ENCODE results near the gene ADAMTSL1.

The ADAMTSL1 gene

DNA sequence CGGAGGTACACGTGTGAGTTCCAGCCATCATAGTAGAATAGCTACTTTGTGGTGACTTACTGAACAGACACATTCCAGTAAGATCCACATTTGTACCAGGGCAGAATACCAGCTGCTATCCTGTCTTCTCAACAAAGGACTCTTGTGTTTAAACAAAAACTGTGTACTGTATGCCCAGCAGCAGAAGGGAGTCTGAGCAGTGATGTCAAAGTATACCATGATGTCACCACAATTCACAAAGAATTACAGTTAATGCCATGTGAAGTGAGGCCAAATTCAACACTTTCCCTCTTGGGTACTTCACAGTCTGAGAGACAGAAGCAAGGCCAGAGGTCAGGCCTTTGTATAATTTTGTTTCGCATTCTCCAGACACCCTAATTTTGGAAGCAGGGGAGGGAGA is 137.0 kb downstream of the ADAMTSL1 start:
- DNase-seq (ENCODE audit: low read depth), result no peak

DNA sequence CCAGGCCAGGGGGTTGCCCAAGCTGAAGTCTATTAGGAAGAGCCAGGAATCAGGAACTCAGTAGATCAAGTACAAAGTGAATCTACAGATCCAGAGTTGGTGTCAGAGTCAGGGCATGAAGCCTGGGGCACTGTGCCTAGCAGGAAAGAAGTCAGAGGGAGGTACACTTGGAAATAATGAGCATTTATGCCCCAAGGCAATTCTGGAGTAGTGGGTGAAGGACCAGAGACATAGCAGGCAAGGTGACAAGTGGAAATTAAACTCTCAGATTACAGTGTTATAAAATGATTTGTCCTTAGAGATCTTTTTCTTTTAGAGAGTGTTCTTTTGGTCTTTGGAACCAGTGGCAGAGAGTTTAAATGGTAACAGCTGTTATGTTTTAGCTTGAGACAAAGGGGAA is 138.0 kb downstream of the ADAMTSL1 start:
- no peak for DNase-seq (ENCODE audit: low read depth)

DNA sequence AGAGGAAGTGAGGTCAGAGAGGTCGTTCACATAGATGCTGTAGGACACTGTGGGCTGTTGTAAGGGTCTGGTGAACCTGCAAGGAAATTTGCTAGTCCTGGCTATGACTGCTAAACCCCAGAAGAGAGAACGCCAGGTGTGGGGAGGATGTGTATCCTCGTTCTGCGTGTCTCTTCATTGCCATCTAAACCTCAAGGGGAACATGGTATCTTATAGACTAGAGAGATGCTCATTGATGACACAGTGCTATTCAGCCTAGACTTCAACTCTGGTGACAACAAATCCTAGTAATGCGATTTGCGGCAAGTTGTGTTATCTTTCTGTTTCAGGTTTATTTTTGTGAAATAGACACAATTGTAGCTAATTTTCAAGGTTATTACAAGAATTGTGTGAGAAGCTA is 140.2 kb downstream of the ADAMTSL1 start:
- no peak for DNase-seq (ENCODE audit: low read depth)

GRCh38 chr9:18614651-18615050 is 140.7 kb downstream of the ADAMTSL1 start:
- DNase-seq (ENCODE audit: low read depth), result no peak

GRCh38 chr9:18616976-18617375 is 143.0 kb downstream of the ADAMTSL1 start:
- DNase-seq (ENCODE audit: low read depth), result no peak

- no peak for DNase-seq (ENCODE audit: low read depth)
Measured at GRCh38 chr9:18617759-18618158, 143.8 kb downstream of the ADAMTSL1 start.

DNA sequence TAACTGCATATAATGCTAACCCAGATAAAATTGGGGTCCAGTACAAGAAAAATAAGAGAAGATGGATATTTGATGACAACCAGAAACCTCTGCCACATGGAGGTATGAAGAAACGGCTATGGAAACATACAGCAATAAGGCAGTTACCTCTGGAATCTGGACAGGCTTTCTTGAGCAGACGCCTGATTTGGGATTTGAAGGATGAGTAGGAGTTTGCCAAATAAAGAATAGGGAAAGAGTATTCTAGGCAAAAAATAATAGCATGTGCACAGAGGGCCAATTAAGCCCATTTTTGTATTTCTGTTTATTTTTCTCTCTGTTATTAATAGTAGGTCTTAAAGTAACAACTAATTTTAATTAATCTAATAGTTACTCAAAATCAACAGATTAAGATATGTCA is 144.9 kb downstream of the ADAMTSL1 start:
- no peak for DNase-seq (ENCODE audit: low read depth)

DNA sequence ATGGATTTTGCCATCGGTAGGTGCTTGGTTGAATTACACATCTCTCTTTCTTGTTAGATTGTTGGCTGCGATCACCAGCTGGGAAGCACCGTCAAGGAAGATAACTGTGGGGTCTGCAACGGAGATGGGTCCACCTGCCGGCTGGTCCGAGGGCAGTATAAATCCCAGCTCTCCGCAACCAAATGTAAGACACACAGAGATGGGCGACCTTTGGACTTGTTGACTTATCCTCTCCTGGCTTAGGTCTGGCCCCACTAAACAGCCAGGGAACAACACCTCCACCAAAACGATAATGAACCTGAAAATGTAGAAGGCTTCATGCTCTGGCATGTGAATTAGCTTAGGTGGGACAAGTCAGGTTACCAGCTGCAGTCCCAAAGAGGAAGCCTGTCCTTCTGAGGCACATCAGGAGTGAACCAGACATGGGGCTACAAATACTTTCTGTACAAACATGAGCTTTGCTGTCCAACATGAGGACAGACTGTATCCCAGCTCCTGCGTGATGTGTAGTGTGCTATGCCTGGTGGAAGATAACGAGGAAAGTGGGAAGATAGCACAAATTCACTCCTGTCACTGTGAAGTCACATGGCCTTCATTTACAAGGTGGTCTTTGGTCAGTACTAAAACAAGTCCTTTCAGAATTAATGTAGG is 148.4 kb downstream of the ADAMTSL1 start:
- no peak for DNase-seq (ENCODE audit: low read depth)

DNA sequence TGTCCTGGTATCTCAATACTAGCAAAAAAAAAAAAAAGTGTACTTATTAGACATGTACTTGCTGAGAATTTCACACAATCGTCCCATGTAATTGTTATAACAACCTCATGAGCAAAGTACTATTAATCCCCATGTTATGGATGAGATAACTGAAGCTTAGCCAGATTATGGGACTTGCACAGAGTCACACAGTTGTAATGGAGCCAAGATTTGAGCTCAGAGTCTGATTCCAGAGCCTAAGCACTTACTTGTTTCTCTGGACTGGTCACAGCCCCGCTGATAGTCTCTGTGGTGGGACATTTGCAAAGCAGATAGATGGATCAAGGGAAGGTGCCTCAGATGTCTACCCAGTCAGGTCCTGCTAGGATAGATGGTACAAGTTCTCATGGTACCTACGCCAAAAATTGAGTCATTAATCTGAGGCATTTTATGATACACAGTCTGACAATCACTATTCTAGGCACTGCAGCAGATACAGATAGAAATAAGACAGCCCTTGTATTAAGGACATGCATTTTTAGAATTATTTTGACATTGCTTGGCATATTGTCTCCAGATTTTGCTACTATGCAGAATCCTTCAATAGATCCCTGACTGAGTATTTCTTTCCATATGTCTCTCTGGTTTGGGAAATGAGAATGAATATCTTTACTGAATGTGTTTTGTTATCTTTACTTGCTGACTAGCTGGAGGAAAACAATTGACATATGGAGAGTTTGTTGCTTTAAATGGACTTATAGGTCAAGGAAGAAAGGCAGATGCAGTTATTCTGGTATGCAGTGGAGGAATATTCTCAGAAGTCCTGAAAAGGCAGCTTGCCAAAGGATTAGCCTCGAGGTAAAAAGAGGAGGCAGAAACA is 149.5 kb downstream of the ADAMTSL1 start:
- DNase-seq (ENCODE audit: low read depth), result no peak

GRCh38 chr9:18626046-18626698 is 152.2 kb downstream of the ADAMTSL1 start:
- DNase-seq (ENCODE audit: low read depth), result no peak

GRCh38 chr9:18629136-18629535 is 155.2 kb downstream of the ADAMTSL1 start:
- DNase-seq (ENCODE audit: low read depth), result no peak

GRCh38 chr9:18632632-18633403 is 158.9 kb downstream of the ADAMTSL1 start:
- no peak for DNase-seq (ENCODE audit: low read depth)

GRCh38 chr9:18636781-18637180 is 162.8 kb downstream of the ADAMTSL1 start:
- no peak for DNase-seq (ENCODE audit: low read depth)

DNA sequence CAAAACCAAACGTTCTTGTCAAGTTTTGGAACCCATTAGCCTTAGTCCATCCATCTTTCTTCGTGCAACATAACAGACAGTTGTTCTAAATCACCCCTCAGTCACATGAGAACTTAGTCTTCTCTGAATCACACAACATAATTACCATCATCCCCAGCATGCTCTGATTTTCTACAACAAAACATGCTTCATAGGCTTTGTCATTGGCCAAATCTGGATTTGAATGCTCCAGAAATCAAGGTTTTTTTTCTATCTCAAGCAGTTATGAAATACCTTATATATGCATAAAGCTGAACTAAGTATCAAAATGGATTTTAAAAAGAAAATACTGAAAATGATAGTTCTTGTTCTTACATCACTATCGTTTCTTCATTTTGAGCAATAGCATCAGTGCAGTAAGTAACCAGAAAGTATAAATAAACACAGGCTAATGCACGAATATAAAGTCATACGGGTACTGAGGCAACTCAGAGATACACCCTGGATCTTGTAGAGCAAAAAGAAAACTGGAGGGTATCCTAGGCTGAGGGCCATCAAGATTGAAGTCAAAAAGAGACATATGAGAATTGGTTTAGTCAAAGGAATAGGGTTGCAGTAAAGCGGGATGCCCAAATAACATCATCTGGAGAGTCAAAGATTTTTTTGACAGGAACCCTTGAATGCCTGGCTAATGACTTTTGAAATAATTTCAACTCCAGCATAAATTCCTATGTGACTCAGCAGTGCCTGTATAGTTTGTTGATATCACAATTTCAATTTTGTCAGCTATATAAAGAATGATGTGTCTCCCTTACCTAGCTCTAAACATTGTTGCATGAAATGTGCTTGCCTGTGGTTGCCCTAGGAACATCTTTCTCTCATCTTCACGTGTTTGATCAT is 164.7 kb downstream of the ADAMTSL1 start:
- no peak for DNase-seq (ENCODE audit: low read depth)

DNA sequence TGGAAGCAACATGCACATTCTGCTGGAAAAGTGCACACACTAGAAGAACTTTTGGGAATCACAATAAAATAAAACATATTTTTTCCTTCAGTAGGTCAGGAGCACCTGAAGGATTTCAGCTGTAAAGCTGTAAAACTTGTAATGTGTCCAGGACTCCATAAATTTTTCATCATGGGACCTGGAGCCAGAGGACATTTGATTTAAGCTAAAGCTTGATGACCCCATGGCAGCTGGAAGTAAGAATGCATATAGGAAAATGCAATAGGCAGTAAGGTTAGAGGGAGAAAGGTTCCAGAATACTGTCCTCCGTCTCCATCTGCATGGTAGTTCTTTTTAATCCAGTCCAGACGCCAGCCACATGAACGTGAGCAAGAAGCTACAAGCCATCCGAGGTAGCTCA is 166.0 kb downstream of the ADAMTSL1 start:
- DNase-seq (ENCODE audit: low read depth), result no peak

- DNase-seq (ENCODE audit: low read depth), result no peak
Measured at GRCh38 chr9:18658804-18659705, 185.1 kb downstream of the ADAMTSL1 start.

DNA sequence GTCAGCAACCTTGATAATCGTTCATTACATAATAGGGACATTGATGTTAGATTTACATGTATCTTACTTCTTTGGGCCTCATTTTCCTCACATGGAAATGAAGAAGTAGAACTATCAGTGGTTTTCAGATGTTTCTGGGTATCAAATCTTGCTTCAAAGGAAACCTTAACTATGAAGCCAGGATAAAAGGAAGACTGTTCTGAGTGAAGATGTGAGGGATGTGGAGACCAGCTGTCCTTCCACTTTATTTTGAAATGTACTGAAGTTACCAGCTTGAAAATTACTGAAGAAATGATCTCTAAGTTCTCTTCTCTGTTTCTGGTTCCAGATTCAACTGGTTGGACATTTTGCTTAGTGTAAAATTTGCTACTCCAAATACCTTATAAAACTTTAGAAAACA is 186.0 kb downstream of the ADAMTSL1 start:
- DNase-seq (ENCODE audit: low read depth), result no peak

GRCh38 chr9:18662320-18662719 is 188.4 kb downstream of the ADAMTSL1 start:
- no peak for DNase-seq (ENCODE audit: low read depth)

- no peak for DNase-seq (ENCODE audit: low read depth)
Measured at GRCh38 chr9:18665947-18666346, 192.0 kb downstream of the ADAMTSL1 start.

DNA sequence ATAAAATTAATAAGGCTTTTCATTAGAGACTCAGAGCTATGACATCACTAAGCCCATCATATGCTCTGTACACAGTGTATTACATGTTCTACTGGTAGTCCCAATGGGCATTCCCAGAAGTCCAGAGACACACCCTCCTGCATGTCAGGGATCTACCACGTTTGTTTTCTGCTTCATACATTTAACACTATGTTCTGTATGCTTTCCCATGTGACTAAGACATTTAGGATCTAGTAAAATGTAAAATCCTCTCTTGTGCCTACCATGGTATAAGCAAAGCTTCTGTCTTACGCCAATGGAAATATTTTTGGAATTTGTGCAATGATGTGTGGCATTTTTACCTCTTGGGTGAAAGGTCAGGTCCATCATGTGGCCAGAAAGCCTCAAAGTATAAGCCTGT is 192.4 kb downstream of the ADAMTSL1 start:
- no peak for DNase-seq (ENCODE audit: low read depth)

All from activated T-helper 9 cell treated with anti-CD3 and anti-CD28 coated beads, Interleukin-2, amount 50 U/mL, for 16 hours (primary cell).